ACC112 (cell line): ENCODE results near the gene MALRD1.

Source experiments
- H2AFZ ChIP-seq: fragments of 200-600 bp; sonication (generic); one replicate; pipeline ENCODE4 v1.6.0; 2017; ENCODE audit warnings: antibody characterized with exemption, low read length; ENCODE audit not compliant: unreplicated experiment
- H3K27ac ChIP-seq: fragments of 200-600 bp; sonication (generic); 2 replicates; pipeline ENCODE4 v1.5.1; 2014; ENCODE audit warnings: low read depth, mild to moderate bottlenecking, antibody characterized with exemption, low read length, moderate library complexity
- H3K27me3 ChIP-seq: fragments of 200-600 bp; sonication (generic); 2 replicates; pipeline ENCODE4 v1.6.1; 2014; ENCODE audit warnings: mild to moderate bottlenecking, antibody characterized with exemption, low read length, moderate library complexity, mixed read lengths; ENCODE audit not compliant: insufficient read depth
- H3K36me3 ChIP-seq: fragments of 200-600 bp; sonication (generic); 2 replicates; pipeline ENCODE4 v1.6.1; 2016; ENCODE audit warnings: mild to moderate bottlenecking, antibody characterized with exemption, low read length, moderate library complexity, mixed read lengths; ENCODE audit not compliant: insufficient read depth
- H3K4me1 ChIP-seq: fragments of 200-600 bp; sonication (generic); one replicate; pipeline ENCODE4 v1.6.1; 2016; ENCODE audit warnings: low read length, mixed read lengths; ENCODE audit not compliant: insufficient read depth, unreplicated experiment, control insufficient read depth
- H3K4me3 ChIP-seq: fragments of 200-600 bp; sonication (generic); 2 replicates; pipeline ENCODE4 v1.5.1; 2014; ENCODE audit warnings: mild to moderate bottlenecking, low read depth, low read length
- H3K79me2 ChIP-seq: fragments of 200-600 bp; sonication (generic); one replicate; pipeline ENCODE4 v1.6.0; 2016; ENCODE audit warnings: low read length; ENCODE audit not compliant: control insufficient read depth, unreplicated experiment, insufficient read depth

The MALRD1 gene

DNA sequence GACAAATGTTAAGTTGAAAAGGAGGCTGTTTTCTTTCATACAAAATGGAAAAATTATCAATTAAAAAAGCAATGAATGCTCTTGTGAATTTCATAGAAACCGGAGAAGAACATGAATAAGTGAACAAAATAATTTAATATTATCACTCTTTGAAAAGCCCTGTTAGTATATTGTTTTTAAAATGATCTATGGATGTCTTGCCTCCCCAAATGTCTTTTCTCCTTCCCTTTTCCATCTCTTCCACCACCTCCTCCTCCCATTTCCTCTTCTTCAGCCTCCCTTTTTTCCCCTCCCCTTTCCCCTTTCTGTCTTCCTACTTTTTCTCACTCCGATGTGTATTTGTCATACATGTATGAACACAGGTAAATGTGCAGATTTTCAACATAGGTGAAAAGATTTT, 234.7 kb downstream of the MALRD1 start:
- H3K27ac ChIP-seq: no peak overlapping the region
- no peaks in the 10 kb centered on the region for H3K79me2 ChIP-seq
- no peak overlapping the region for H3K4me3 ChIP-seq
- H3K27me3 ChIP-seq: no peaks in the 10 kb centered on the region
- H3K36me3 ChIP-seq: no peaks in the 10 kb centered on the region
- no peaks in the 10 kb centered on the region for H3K4me1 ChIP-seq
- no peak overlapping the region for H2AFZ ChIP-seq

DNA sequence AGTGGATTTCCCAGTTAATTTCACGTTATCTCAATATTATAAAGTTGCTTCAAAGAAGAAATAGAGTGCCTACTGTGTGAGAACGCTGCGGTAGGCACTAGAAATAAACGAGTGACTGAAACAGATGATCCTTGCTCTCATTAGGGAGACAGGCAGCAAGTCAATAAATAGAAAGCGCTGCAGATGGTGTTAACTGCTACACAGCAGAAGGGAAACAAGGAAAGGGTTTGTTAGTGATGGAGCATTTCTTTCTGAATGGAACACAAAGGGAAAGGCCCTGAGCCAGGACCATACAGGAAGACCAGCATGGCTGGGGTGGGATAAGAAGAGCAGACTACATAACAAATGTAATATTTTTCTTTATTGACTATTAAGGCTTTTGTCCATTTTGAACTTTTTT, 235.2 kb downstream of the MALRD1 start:
- Histone ChIP-seq H3K79me2 (no peaks in the 10 kb centered on the region), H3K4me3 (no peak overlapping the region), H2AFZ (no peak overlapping the region), H3K27me3 (no peaks in the 10 kb centered on the region), H3K4me1 (no peaks in the 10 kb centered on the region), H3K27ac (no peak overlapping the region), H3K36me3 (no peaks in the 10 kb centered on the region)

DNA sequence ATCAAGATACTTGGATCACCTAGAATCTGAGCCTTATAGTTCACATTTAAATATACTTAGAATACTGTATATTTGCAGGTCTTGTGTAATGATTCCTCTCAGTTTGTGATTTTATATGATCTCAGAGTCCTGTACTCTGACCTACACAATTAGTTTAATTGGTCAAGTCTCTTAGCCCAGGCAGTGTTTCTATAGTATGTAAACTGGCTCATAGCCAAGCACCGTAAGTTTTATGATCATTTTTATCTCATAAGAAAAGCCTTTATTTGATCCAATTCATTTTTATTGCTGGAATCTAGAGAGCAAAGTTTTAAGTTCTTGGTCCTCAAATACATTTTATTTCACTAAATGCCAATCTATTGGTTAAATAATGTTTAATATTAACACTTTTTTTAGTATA, 242.2 kb downstream of the MALRD1 start:
- no peak overlapping the region for H3K4me3 ChIP-seq
- no peaks in the 10 kb centered on the region for H3K79me2 ChIP-seq
- H3K27me3 ChIP-seq: no peaks in the 10 kb centered on the region
- no peaks in the 10 kb centered on the region for H3K36me3 ChIP-seq
- H3K4me1 ChIP-seq: no peaks in the 10 kb centered on the region
- no peak overlapping the region for H3K27ac ChIP-seq
- H2AFZ ChIP-seq: no peak overlapping the region

DNA sequence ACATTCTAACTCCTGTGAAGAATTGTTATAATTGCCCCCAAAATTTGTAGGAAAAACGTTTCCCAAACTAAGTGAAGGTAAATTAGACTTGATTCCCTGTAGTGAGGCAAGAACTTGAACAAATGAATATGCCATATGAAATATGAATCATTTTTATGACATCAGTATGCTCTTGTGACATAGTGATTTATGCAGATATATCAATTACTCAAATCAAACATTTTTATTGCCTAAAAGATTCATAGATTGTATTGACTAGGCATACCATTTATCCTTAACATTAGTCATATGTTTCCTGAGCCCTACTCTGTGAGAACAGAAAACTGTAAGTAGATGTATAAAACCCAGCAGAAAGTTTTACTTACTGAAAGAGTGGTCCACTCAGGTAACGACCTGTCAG, 245.6 kb downstream of the MALRD1 start:
- H3K79me2 ChIP-seq: no peaks in the 10 kb centered on the region
- H2AFZ ChIP-seq: no peak overlapping the region
- no peak overlapping the region for H3K27ac ChIP-seq
- H3K36me3 ChIP-seq: no peaks in the 10 kb centered on the region
- no peaks in the 10 kb centered on the region for H3K4me1 ChIP-seq
- no peaks in the 10 kb centered on the region for H3K27me3 ChIP-seq
- H3K4me3 ChIP-seq: no peak overlapping the region

DNA sequence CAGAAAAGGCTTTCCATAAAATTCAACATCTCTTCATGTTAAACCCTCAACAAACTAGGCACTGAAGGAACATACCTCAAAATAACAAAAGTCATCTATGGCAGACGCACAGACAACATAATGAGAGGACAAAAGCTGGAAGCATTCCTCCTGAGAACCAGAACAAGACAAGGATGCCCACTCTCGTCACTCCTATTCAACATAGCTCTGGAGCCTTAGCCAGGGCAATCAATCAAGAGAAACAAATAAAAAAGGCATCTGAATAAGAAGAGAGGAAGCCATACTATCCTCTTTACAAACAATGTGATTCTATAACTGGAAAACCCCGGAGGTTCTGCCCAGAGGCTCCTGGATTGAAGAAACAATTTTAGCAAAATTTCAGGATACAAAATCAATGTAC, 251.0 kb downstream of the MALRD1 start:
- Histone ChIP-seq H3K79me2 (no peaks in the 10 kb centered on the region), H3K27me3 (no peaks in the 10 kb centered on the region), H2AFZ (no peak overlapping the region), H3K27ac (no peak overlapping the region), H3K36me3 (no peaks in the 10 kb centered on the region), H3K4me3 (no peak overlapping the region), H3K4me1 (peaks cover 2% of the 10 kb centered on the region)

DNA sequence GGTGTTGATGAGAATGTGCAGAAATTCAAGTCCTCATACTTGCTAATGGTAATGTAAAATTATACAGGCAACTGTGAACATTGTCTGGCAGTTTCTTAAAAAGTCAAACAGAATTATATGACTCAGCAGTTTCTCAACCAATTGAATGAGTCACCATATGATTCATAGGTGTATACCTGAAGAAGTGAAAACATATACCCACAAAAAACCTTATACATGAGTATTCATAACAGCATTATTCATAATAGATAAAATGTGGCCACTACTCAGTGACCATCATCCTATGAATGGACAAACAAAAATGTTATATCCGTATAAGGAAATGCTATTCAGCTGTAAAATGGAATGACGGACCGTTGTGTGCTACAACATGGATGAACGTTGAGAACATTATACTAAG, 253.5 kb downstream of the MALRD1 start:
- no peaks in the 10 kb centered on the region for H3K27me3 ChIP-seq
- H3K4me1 ChIP-seq: peaks cover 2% of the 10 kb centered on the region
- H3K79me2 ChIP-seq: no peaks in the 10 kb centered on the region
- H3K27ac ChIP-seq: no peak overlapping the region
- H3K36me3 ChIP-seq: no peaks in the 10 kb centered on the region
- no peak overlapping the region for H3K4me3 ChIP-seq
- H2AFZ ChIP-seq: no peak overlapping the region

DNA sequence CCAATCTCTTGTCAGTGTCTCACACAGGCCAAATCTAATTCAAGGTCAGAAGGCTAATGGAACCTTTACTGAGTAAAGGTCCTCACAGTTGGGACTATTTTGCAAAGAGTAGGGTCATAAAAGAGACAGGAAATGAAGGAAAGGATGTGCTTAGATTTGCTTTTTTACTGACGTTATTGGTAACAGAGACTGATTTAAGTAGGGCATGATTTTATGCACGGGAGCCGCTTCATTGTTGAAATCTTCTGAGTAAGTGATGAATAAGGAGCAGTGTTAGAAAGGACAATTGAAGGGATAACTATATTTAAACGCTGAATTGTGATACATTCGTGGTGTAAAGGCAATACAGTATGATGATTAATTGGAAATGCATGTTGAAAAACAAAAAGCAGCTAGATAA, 261.5 kb downstream of the MALRD1 start:
- H3K4me3 ChIP-seq: no peak overlapping the region

DNA sequence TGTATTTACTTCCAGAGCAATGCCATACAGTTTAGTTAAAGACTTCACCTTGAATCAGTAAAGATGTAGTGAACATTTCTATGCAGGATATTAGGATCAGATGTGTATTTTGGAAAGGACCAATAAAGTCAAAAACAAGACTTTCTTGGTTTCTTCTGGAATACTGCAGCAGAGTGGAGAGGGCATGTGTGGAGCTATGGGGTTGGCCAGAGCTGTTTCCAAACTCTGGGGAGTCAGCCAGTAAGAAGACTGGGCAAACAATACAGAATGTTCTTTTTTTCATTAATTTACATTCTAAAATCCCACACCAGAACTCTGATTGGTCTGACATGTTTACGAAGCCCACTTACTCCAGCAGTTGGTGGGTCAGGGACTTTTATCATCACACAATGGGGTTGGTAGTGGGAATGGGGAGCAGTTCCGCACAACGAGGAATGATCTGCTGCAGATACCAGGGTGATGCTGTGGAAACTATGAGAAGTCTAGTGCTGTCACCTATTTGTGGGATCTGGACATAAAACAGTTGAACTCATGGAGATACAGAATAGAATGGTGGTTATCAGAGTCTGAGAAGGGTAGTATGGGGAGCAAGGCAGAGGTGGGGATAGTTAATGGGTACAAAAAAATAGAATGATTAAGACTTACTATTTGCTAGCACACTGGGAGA, 267.7 kb downstream of the MALRD1 start:
- H2AFZ ChIP-seq: no peak overlapping the region
- no peak overlapping the region for H3K27ac ChIP-seq
- no peaks in the 10 kb centered on the region for H3K4me1 ChIP-seq
- no peaks in the 10 kb centered on the region for H3K36me3 ChIP-seq
- no peaks in the 10 kb centered on the region for H3K79me2 ChIP-seq
- H3K27me3 ChIP-seq: no peaks in the 10 kb centered on the region
- H3K4me3 ChIP-seq: no peak overlapping the region

More for the DNA sequence above, 261.5 kb downstream of the MALRD1 start:
- H3K4me1 ChIP-seq: no peaks in the 10 kb centered on the region
- no peaks in the 10 kb centered on the region for H3K36me3 ChIP-seq
- no peak overlapping the region for H2AFZ ChIP-seq
- no peaks in the 10 kb centered on the region for H3K27me3 ChIP-seq
- no peaks in the 10 kb centered on the region for H3K79me2 ChIP-seq
- no peak overlapping the region for H3K27ac ChIP-seq

DNA sequence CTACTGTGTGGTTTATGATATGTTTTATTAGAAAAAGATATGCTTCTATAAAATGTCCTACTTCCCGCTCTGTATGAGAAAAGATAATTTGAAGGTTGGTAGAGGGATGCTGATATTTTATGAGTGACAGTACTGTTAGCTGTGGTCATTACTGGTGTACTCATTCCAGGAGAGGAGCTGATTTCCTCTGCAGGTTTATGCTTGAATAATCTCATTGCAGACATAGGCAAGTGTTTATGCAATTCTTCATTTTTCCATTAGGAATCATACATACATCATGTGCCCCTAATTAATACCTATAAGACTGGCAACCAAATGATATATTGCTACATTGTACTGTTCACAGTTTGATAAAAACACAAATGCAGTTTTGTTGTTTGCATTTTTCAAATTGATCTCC, 269.4 kb downstream of the MALRD1 start:
- Histone ChIP-seq H3K36me3 (no peaks in the 10 kb centered on the region), H2AFZ (no peak overlapping the region), H3K4me1 (no peaks in the 10 kb centered on the region), H3K79me2 (no peaks in the 10 kb centered on the region), H3K4me3 (no peak overlapping the region), H3K27me3 (no peaks in the 10 kb centered on the region), H3K27ac (no peak overlapping the region)

DNA sequence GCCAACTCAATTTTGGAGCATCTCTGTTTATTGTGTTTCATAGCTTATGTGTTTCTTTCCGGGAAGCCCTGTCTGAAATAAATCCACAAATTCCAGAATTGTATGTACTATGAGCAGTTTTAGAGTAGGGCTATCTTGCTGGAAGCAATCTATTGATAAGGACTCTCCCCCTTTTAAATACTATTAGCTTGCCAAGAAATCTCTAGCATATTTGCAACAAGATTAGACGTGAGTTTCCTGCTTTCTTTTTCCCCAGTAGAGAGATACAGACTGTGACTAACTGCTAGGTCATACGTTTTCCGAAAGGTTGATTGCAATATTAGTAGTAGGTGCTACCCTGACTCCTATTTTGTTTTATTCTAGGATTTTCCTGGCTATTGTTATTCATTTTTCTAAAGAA, 277.0 kb downstream of the MALRD1 start:
- Histone ChIP-seq H3K27me3 (no peaks in the 10 kb centered on the region), H3K36me3 (no peaks in the 10 kb centered on the region), H2AFZ (no peak overlapping the region), H3K4me1 (no peaks in the 10 kb centered on the region), H3K79me2 (no peaks in the 10 kb centered on the region), H3K27ac (no peak overlapping the region), H3K4me3 (no peak overlapping the region)

DNA sequence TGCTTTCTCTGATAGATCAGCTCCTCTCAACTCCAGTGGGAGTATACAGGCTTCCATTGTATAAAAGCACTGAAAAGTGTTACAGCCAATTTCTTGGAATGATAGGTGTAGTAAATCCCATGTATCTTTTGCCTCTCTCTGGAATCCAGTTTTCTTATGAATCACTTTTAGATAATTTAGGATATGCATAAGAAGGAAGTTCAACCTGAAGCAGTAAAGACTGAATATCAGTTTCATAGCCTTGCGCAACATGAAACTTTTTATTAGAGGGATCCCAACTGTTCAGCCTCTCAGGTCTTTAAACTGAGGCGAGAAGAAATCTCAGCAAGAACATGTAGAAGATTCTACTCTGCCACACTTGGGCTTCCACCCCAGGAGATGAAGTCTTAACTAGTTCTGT, 280.0 kb downstream of the MALRD1 start:
- H3K27me3 ChIP-seq: no peaks in the 10 kb centered on the region
- no peak overlapping the region for H2AFZ ChIP-seq
- no peaks in the 10 kb centered on the region for H3K4me1 ChIP-seq
- H3K4me3 ChIP-seq: no peak overlapping the region
- no peaks in the 10 kb centered on the region for H3K36me3 ChIP-seq
- no peaks in the 10 kb centered on the region for H3K79me2 ChIP-seq
- H3K27ac ChIP-seq: no peak overlapping the region
